ENCODE data around the gene CDHR4. TPM values are rescaled to one million over a fixed set of nuclear protein-coding genes. Genes with fewer than 3 reads are reported as not detected.

Gene CDHR4
- total and polyA plus RNA-seq, 2 of the 8 experiments (the other 6 are each of a cell fraction or from before 2014, with no cell fraction given): 0.50 to 0.60 TPM

GRCh38 chr3:49780080-49780974 is 19.3 kb downstream of the CDHR4 start:
- H3K9me3 ChIP-seq (ENCODE audit: insufficient read depth in 2 of 2, low read depth in 1 of 2, low read length in 1 of 2): no peaks in the 10 kb centered on the region
- H3K56ac ChIP-seq (replicated peaks; ENCODE audit: insufficient read length, low read depth, low read length): no peak overlapping the region
- H3K79me1 ChIP-seq (ENCODE audit: low read depth, low read length): peaks cover 15% of the 10 kb centered on the region
- no peak overlapping the region for H3K27ac ChIP-seq (ENCODE audit: low read depth, low read length)
- H2BK5ac ChIP-seq (ENCODE audit: low read depth, low read length): no peak overlapping the region; the same call in 1 of the 2 replicates
- ChIA-PET CTCF (ENCODE audit: partially characterized antibody) (interaction anchor here (0.6 to 1.9 kb wide), 2 partner anchors 80 to 114 kb away, joined by 3 to 5 read pairs; no protein-coding TSS in a partner anchor), POLR2A (ENCODE audit: partially characterized antibody) (interaction anchor here (0.6 to 3.3 kb wide), 5 partner anchors 11 to 179 kb away, joined by 3 to 8 read pairs (median 3); no protein-coding TSS in a partner anchor)
- no peak overlapping the region for H3K18ac ChIP-seq (ENCODE audit: extremely low read depth, low read length)
- H2AFZ ChIP-seq (ENCODE audit: low read length): no peak overlapping the region
- H3K27me3 ChIP-seq (replicated peaks in 1 of 4; ENCODE audit: control insufficient read depth in 3 of 4, extremely low read depth in 1 of 4, insufficient read depth in 3 of 4, low read length in 3 of 4): no peaks in the 10 kb centered on the region
- no peak overlapping the region for H3K14ac ChIP-seq (ENCODE audit: insufficient read length)
- no peak overlapping the region for H3K9ac ChIP-seq (replicated peaks in 1 of 4; ENCODE audit: extremely low read depth in 1 of 4, low read depth in 3 of 4, low read length in 3 of 4)
- no peak overlapping the region for H3K4me3 ChIP-seq (ENCODE audit: extremely low read depth in 1 of 4, insufficient read depth in 2 of 4, low read depth in 3 of 4, low read length in 4 of 4)
- H2BK20ac ChIP-seq (ENCODE audit: low read length): no peak overlapping the region
- H3K23me2 ChIP-seq (ENCODE audit: low read depth, low read length): no peaks in the 10 kb centered on the region
- H4K91ac ChIP-seq (replicated peaks; ENCODE audit: insufficient read length, low read length): no peak overlapping the region
- H4K5ac ChIP-seq (ENCODE audit: insufficient read length, low read depth, low read length): no peak overlapping the region
- H2BK120ac ChIP-seq (replicated peaks; ENCODE audit: low read depth, low read length): no peak overlapping the region
- peaks cover 0 to 77% of the 10 kb centered on the region in 2 experiments; a peak in 3 of 4 replicates for H3K79me2 ChIP-seq (ENCODE audit: control insufficient read depth in 1 of 2, insufficient read depth in 2 of 2, low read length in 2 of 2)
- no peak overlapping the region for H3K23ac ChIP-seq (ENCODE audit: insufficient read length)
- no peak overlapping the region for H2AK5ac ChIP-seq (ENCODE audit: low read depth, low read length)
- H2BK12ac ChIP-seq (ENCODE audit: low read depth, low read length): no peak overlapping the region
- H3K4ac ChIP-seq (replicated peaks; ENCODE audit: insufficient read length, low read depth, low read length): no peak overlapping the region
- DNase-seq (ENCODE audit: low read depth in 1 of 2, low spot score in 2 of 2) (no peak), FAIRE-seq (no peak)
- no peak overlapping the region for H3K4me2 ChIP-seq (ENCODE audit: insufficient read depth in 1 of 2, low read depth in 2 of 2, low read length in 2 of 2)
- no peak overlapping the region; the same call in 1 of the 2 replicates for H4K8ac ChIP-seq (ENCODE audit: extremely low read depth, insufficient read depth, low read length)
- no peaks in the 10 kb centered on the region for H3K4me1 ChIP-seq (replicated peaks in 1 of 4; ENCODE audit: control insufficient read depth in 3 of 4, insufficient read depth in 4 of 4, low read length in 3 of 4)
- WGBS, 2 experiments (ENCODE audit: extremely low coverage in 1 of 2, insufficient coverage in 1 of 2, insufficient read length in 1 of 2, insufficient replicate concordance in 2 of 2, low coverage in 1 of 2, low lambda C conversion rate in 2 of 2, missing lambda C conversion rate in 1 of 2): 89% methylated on average over 4 of the region's 4 CpGs; no CpG with 5 or more reads in 1 of the 2 experiments
- H4K20me1 ChIP-seq (replicated peaks in 1 of 2; ENCODE audit: control insufficient read depth in 1 of 2, insufficient read depth in 2 of 2, low read length in 2 of 2): peaks cover 6 to 8% of the 10 kb centered on the region in 2 experiments
- H2BK15ac ChIP-seq (ENCODE audit: low read length): no peak overlapping the region
- H3K36me3 ChIP-seq (ENCODE audit: control insufficient read depth in 2 of 4, insufficient read depth in 4 of 4, low read length in 3 of 4): peaks cover 0 to 13% (median 3%) of the 10 kb centered on the region in 4 experiments; a peak in 5 of 8 replicates
- no peak for TF ChIP-seq TAF1 (IDR thresholded peaks at IDR 0.05; ENCODE audit: low read depth, low read length)
- no peak for TF ChIP-seq SIX5 (IDR thresholded peaks at IDR 0.05; ENCODE audit: low read depth, low read length)
- no peak for TF ChIP-seq TCF12 (IDR thresholded peaks at IDR 0.05; ENCODE audit: low read depth, low read length)
- TF ChIP-seq RAD21 (IDR thresholded peaks at IDR 0.05 in 1 of 2, conservative IDR thresholded peaks at IDR 0.05 in 1 of 2; ENCODE audit: low read depth in 2 of 2, low read length in 2 of 2): no peak
- no peak for TF ChIP-seq CHD2 (IDR thresholded peaks at IDR 0.05; ENCODE audit: low read length)
- TF ChIP-seq MAFK (IDR thresholded peaks at IDR 0.05; ENCODE audit: low read depth, low read length): no peak
- TF ChIP-seq FOSL1 (IDR thresholded peaks at IDR 0.05; ENCODE audit: insufficient read depth, low read depth, low read length): no peak
- TF ChIP-seq SIN3A (conservative IDR thresholded peaks at IDR 0.05 in 1 of 2, IDR thresholded peaks at IDR 0.05 in 1 of 2; ENCODE audit: low read depth in 1 of 2, low read length in 2 of 2): no peak
- TF ChIP-seq EGR1 (IDR thresholded peaks at IDR 0.05; ENCODE audit: borderline replicate concordance, low read depth, low read length): no peak
- TF ChIP-seq ATF2 (IDR thresholded peaks at IDR 0.05; ENCODE audit: low read length): no peak
